ENCODE results near the gene LRP4.
"Not testable (repeated sequence)": the region's sequence is repeated elsewhere in the genome, so short reads cannot be mapped to it uniquely, and the experiment has no call there.

The LRP4 gene

GRCh38 chr11:46927928-46928327, 9.6 kb upstream of the LRP4 start:
- DNase-seq (ENCODE audit: low read depth, low spot score): not testable (repeated sequence)

GRCh38 chr11:46920755-46921154, 2.4 kb upstream of the LRP4 start:
- DNase-seq (ENCODE audit: low read depth, low spot score): no peak

DNA sequence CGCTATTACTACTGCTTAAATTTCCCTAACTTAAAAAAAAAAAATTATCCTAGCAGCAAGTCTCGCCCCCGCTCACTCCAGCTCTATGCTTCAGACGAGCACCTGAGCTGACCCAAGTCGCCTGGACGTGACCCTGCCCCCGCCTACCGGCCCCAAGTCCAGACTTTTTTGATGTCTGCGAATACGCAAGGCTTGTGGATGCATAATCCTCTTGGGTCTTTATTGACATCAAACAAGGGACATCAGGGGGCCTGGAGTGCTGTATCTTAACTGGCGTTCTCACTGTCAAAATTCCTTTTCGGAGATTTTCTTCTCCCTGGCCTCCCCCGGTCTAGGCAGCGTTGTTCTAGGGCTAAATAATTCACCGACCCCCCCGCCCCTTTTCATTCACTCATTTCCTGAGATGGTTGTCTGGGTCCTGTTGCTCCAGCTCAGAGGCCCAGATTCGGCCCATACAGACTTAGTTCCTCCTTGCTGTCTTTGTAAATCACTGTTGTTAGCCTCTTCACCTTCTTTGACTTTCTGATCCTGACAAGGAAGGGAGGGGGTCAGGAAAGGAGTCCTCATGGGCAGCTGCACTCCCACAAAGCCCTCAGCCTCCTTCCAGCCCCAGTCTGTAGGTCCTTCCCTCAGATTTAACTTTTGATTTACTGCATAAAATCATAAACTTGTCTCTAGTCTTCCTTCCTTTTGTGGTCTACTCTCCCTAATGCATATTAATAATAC, 601 bp upstream of the LRP4 start:
- DNase-seq (ENCODE audit: low read depth, low spot score): no peak

DNA sequence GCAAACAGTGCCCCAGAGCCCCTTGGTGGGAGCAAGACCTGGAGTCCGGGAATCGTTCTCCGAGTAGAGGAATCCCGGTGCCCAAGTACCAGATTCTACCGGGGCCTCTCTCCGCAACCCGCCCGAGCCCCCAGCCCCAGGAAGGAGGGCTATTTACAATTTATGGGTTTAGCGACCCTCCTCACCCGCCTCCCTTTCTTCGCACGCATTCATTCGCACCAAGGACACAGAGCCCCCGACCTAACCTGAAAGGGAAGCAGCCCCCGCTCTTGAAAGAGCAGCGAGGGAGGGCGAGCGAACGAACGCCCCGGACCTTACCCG, 628 bp downstream of the LRP4 start:
- no peak for DNase-seq (ENCODE audit: low read depth, low spot score)

GRCh38 chr11:46917109-46917761, 1.1 kb downstream of the LRP4 start:
- DNase-seq (ENCODE audit: low read depth, low spot score): no peak

- no peak for DNase-seq (ENCODE audit: low read depth, low spot score)
Measured at GRCh38 chr11:46916286-46917108, 1.9 kb downstream of the LRP4 start.

DNA sequence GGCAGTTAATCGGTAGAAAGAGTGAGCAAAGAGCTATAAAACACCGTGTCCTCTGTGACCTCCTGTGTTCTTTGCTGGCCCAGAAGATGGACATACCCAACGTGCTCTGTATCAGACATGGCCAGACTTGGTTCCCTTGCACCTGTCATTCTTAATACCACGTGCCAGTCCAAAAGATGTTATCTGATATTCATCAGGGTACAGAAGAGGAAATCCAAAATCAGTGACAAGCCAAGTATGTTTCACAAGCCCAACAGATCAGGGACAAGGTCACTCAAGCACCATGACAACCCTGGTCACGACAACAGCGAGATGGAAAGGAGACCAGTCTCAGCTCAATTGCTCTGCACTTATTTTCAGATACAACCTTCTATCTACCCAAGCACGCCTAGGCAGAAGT, 3.4 kb downstream of the LRP4 start:
- DNase-seq (ENCODE audit: low read depth, low spot score): no peak

DNA sequence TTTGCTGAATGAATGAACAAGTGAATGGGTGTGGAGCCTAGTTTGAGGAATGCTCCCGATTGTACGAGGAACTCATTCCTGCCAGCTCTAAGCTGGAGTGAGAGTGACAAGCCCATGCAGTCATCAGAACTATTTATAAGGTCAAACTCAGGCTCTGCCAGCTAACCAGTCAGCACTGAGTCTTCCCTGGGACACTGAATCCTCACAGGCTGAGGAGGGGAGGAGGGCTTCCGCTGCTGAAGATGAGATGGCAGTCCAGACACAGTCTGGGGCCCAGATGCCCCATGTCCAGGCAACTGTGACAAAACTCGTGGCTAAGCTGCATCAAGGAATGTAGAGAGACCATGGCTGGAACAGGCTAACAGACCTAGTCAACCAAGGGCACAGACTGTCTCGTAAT, 4.0 kb downstream of the LRP4 start:
- no peak for DNase-seq (ENCODE audit: low read depth, low spot score)

- DNase-seq (ENCODE audit: low read depth, low spot score): no peak
Measured at GRCh38 chr11:46913484-46913883, 4.9 kb downstream of the LRP4 start.

- DNase-seq (ENCODE audit: low read depth, low spot score): no peak
Measured at GRCh38 chr11:46912526-46913150, 5.7 kb downstream of the LRP4 start.

DNA sequence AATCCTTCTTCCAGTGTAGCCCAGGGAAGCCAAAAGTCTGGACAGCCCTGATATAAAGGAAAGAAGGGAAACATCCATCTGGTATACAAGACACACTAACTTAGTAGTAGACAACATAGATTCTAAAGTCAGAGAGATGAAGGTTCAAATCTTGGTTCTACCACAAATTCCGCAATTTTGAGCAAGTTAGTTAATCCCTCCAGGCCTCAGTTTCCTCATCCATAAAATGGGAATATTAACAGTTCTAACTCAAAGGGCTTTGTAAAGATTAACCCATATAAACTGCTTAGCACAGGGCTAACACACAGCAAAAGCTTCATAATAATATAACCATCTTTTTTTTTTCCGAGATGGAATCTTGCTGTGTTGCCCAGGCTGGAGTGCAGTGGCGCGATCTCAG, 10.7 kb downstream of the LRP4 start:
- DNase-seq (ENCODE audit: low read depth, low spot score): no peak

GRCh38 chr11:46906609-46907041, 11.7 kb downstream of the LRP4 start:
- no peak for DNase-seq (ENCODE audit: low read depth, low spot score)

- no peak for DNase-seq (ENCODE audit: low read depth, low spot score)
Measured at GRCh38 chr11:46905806-46906205, 12.5 kb downstream of the LRP4 start.

- no peak for DNase-seq (ENCODE audit: low read depth, low spot score)
Measured at GRCh38 chr11:46903846-46904245, 14.5 kb downstream of the LRP4 start.

GRCh38 chr11:46902694-46903093, 15.7 kb downstream of the LRP4 start:
- DNase-seq (ENCODE audit: low read depth, low spot score): no peak

- DNase-seq (ENCODE audit: low read depth, low spot score): no peak
Measured at GRCh38 chr11:46901156-46901555, 17.2 kb downstream of the LRP4 start.

DNA sequence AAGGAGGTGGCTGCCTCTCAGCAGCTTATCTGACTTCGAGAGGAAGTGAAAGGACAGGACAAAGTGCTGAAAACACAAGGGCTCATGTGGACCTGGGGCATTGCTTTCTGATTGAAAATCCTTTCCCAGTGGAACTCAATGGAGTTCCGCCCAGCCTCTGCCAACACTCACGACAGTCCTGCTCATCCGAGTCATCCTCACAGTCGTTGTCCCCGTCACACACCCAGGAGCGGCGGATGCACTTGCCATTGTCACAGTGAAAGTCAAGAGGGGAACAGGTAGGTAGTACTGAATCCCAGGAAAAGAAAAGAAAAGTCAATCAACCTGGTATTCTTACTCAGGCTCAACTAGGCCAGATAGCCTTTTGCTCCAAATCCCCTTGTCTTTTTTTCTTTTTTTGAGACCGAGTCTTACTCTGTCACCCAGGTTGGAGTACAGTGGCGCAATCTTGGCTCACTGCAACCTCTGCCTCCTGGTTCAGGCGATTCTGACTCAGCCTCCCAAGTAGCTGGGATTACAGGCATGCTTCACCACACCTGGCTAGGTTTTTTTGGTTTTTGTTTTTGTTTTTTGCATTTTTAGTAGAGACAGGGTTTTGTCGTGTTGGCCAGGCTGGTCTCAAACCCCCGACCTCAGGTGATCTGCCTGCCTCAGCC, 18.1 kb downstream of the LRP4 start:
- DNase-seq (ENCODE audit: low read depth, low spot score): no peak

- DNase-seq (ENCODE audit: low read depth, low spot score): no peak
Measured at GRCh38 chr11:46899501-46900025, 18.8 kb downstream of the LRP4 start.

DNA sequence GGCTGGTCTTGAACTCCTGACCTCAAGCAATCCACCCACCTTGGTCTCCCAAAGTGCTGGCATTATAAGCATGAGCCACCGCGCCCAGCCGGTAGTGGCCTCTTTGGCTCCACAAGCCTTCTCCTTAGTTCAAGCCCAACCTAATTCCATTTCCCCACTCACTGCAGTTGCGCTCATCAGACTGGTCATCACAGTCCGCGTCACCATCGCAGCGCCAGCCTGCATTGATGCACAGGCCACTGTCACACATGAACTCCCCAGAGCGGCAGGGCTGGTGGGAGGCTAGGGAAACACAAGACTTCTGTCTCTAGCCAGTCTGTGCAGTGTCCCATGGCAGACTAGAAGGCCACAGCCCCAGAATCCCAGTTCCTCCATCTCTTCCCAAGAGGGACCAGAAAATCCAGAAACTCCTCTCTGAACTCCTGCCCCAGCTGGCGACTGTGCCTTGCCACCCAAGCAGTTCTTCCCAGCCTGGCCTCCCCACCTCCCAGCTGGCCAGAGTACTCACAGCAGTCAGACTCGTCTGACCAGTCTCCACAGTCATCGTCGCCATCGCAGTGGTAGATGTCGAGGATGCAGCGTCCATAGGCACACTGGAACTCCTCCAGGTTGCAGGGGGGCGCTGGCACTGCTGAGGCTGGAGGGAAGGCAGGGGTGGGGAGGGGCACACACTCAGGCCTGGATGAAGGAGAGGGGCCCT, 19.8 kb downstream of the LRP4 start:
- DNase-seq (ENCODE audit: low read depth, low spot score): no peak

DNA sequence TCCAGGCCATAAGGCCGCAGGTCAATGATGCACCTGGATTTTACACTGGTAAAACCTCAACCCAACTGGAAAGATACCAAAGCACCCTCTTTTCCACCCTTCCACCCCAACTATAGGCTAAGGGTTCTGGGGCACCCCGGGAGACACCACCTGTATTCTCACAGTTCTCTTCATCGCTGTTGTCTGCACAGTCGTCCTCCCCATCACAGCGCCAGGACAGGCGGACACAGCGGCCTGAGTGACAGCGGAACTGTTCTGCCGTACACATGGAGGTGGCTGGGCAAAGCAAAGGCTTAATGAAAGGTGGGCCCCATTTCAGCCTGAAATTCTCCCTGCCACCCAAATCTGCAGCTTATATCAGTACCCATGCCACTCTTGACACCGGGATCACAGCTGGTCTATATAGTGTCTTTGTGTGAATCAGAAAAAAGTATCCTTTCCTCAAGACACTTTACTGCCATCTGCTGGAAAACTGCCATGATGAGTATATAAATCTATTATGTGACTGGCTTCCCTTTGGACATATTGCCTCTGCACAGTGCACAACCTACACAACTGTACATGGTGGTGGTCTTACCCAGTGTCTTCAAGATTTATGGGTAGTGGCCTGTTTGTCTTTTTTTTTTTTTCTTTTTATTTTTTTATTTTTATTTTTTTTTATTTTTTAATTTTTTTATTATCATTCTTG, 21.5 kb downstream of the LRP4 start:
- DNase-seq (ENCODE audit: low read depth, low spot score): no peak

Data from activated CD4-positive, CD25-positive, alpha-beta regulatory T cell treated with anti-CD3 and anti-CD28 coated beads, Interleukin-2, amount 50 U/mL, for 16 hours (primary cell).